GM10248 (cell line): ENCODE results near the gene LMAN2L.

Source experiments
- CTCF ChIA-PET: fragments of 300-600 bp; sonication (Branson Sonifier 250); formaldehyde crosslinking; extraction: SDS; loops from one replicate; lab custom pipeline; 2021; ENCODE audit warnings: antibody characterized with exemption; lab: Yijun Ruan, JAX
- POLR2A ChIA-PET: fragments of 350-650 bp; sonication (Branson Sonifier 250); formaldehyde crosslinking; extraction: SDS; loops from one replicate; lab custom pipeline; 2020; ENCODE audit warnings: antibody characterized with exemption; lab: Yijun Ruan, JAX
- DNase-seq: peaks from one replicate; pipeline ENCODE4 v3.0.0; 2012; ENCODE audit errors: extremely low spot score
- CTCF ChIP-seq: IDR thresholded peaks from 2 replicates; pipeline ENCODE4 v1.5.1; 2012; ENCODE audit warnings: mild to moderate bottlenecking, low read depth; ENCODE audit errors: extremely low read depth, missing control alignments, control extremely low read depth

The LMAN2L gene

DNA sequence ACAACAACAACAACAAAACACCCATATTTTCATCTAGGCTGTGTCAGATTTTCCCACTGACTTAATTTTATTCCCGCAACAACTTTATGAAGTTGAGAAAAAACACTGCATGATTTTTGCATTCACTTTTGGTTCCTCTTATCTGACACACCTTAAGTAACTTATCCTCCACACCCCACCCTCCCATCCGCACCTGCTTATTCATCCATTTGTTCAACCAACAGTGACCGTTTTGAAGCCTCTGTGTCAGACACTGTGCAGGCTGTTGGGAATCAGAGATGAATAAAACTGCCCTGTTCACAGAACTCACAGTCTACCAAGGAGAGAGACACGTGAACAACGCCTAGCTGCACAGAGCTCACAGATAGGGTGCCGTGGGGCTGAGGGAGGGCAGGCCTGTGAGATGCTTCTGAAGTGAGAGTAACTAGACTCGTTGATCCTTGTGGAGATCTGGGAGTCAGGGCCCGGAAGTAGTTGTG lies 28.3 kb upstream of the LMAN2L start:
- TF ChIP-seq CTCF = no peak
- POLR2A ChIA-PET = no interaction called here
- DNase-seq = peak; percentile 62
- CTCF ChIA-PET = interaction anchor here (1.0 to 4.7 kb wide), 9 partner anchors 9 to 183 kb away, joined by 3 to 31 read pairs (median 4); partner anchors contain the start of genes CNNM3 and CNNM4

- no peak for TF ChIP-seq CTCF
- POLR2A ChIA-PET = interaction anchor here (1.3 kb wide), 1 partner anchor 48 kb away, joined by 3 read pairs; the partner anchor contains the start of gene CNNM3
- CTCF ChIA-PET = interaction anchor here (1.0 to 4.7 kb wide), 8 partner anchors 8 to 56 kb away, joined by 3 to 31 read pairs (median 6); partner anchors contain the start of genes CNNM3 and CNNM4
- DNase-seq = no peak
Measured at GRCh38 chr2:96767135-96767871, 27.4 kb upstream of the LMAN2L start.

- ChIA-PET CTCF (interaction anchor here (0.6 to 10.0 kb wide), 12 partner anchors 11 to 231 kb away, joined by 3 to 171 read pairs (median 7); partner anchors contain the start of genes ANKRD39, CNNM3 and KANSL3), POLR2A (interaction anchor here (0.7 kb wide), 1 partner anchor 590 kb away, joined by 6 read pairs; no protein-coding TSS in a partner anchor)
- no peak for TF ChIP-seq CTCF
- no peak for DNase-seq
Measured at GRCh38 chr2:96764253-96764637, 24.4 kb upstream of the LMAN2L start.

DNA sequence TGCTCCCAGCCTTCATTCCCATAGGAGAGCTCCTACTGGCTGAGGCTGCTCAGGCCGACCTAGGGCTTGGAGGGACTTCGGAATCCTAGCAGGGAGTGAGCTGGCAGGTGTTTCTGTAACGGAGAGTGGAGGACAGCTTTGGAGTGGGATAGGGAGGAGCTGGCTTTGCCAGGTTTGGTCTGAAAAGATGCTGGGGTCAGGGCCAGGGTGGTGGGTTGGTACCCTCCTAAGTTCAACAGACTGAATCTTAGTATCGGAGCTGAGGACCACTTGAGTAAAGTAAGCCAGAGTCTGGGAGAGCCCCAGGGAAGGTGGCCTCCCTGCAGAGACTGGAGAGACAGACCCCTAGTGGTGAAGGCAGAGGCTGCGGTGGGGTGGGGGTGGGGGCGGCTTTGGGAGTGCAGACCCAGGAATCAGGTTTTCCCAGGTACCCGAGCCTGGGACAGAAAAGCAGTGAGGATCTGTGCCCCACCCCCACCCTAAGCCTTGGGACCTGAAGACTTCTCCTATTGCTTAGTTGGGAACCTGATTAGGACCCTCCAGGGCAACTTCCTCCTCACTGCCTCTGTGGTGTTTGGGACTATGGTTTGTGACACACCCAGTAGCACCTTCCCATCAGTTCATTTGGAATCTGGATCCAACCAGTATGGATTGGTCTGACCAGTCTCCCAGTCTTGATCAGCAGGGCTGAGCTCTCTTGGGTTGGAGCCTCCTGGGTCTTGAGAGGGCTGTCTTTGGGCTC lies 23.8 kb upstream of the LMAN2L start:
- POLR2A ChIA-PET = no interaction called here
- peak; percentile 62 for DNase-seq
- CTCF ChIA-PET = interaction anchor here (0.6 to 10.0 kb wide), 23 partner anchors 10 to 348 kb away, joined by 3 to 171 read pairs (median 4); partner anchors contain the start of genes ANKRD39, CNNM3 and KANSL3

GRCh38 chr2:96762529-96763311 lies 22.9 kb upstream of the LMAN2L start:
- TF ChIP-seq CTCF = no peak
- DNase-seq = no peak
- POLR2A ChIA-PET = interaction anchor here (1.1 kb wide), 1 partner anchor 43 kb away, joined by 3 read pairs; no protein-coding TSS in a partner anchor
- CTCF ChIA-PET = interaction anchor here (0.9 to 10.0 kb wide), 27 partner anchors 10 to 754 kb away, joined by 3 to 171 read pairs (median 4); partner anchors contain the start of genes ANKRD39, CNNM3 and KANSL3

More for the DNA sequence above, 23.8 kb upstream of the LMAN2L start:
- peak; percentile 58 for TF ChIP-seq CTCF
